Epithelial cell of esophagus (primary cell): ENCODE measurements around the gene RHOH.

ENCODE experiments used
- DNase-seq: peaks from one replicate; pipeline ENCODE4 v3.0.0; 2010; ENCODE audit warnings: low read depth
- H3K4me3 ChIP-seq: 2 replicates; pipeline ENCODE4 v1.5.1; 2011; ENCODE audit warnings: mild to moderate bottlenecking, low read length, control low read depth
- CTCF ChIP-seq: IDR thresholded peaks from 2 replicates; pipeline ENCODE4 v1.5.1; 2011; ENCODE audit warnings: low read depth, mild to moderate bottlenecking, low read length, control low read depth, inconsistent platforms; ENCODE audit not compliant: insufficient read depth; ENCODE audit errors: missing control alignments

RHOH gene

GRCh38 chr4:40241941-40242340 lies 45.1 kb downstream of the RHOH start:
- no peak for TF ChIP-seq CTCF
- H3K4me3 ChIP-seq, result no peak overlapping the region
- DNase-seq, result no peak

GRCh38 chr4:40243386-40243948 lies 46.6 kb downstream of the RHOH start:
- no peak for DNase-seq
- TF ChIP-seq CTCF, result no peak
- H3K4me3 ChIP-seq, result no peak overlapping the region

GRCh38 chr4:40244606-40245005 lies 47.8 kb downstream of the RHOH start:
- H3K4me3 ChIP-seq, result no peak overlapping the region
- no peak for DNase-seq

GRCh38 chr4:40245550-40245949 lies 48.7 kb downstream of the RHOH start:
- TF ChIP-seq CTCF, result no peak
- H3K4me3 ChIP-seq, result no peak overlapping the region
- peak; percentile 15 for DNase-seq

More at GRCh38 chr4:40244606-40245005, 47.8 kb downstream of the RHOH start:
- no peak for TF ChIP-seq CTCF

- no peak overlapping the region for H3K4me3 ChIP-seq
- DNase-seq, result no peak
- TF ChIP-seq CTCF, result no peak
Observed at GRCh38 chr4:40246011-40246900, 49.4 kb downstream of the RHOH start.

GRCh38 chr4:40246938-40247337 lies 50.1 kb downstream of the RHOH start:
- no peak overlapping the region for H3K4me3 ChIP-seq
- no peak for TF ChIP-seq CTCF
- no peak for DNase-seq
